ENCODE measurements around the gene GNG12. TPM values are rescaled to one million over a fixed set of nuclear protein-coding genes. Genes with fewer than 3 reads are reported as not detected.

Gene GNG12
- total and polyA plus RNA-seq, 9 of the 15 experiments (the other 6 are each of a cell fraction or from before 2014, with no cell fraction given) = 2.6 to 6.0 (median 4.1) TPM

- TF ChIP-seq RBFOX2 (IDR thresholded peaks at IDR 0.05; ENCODE audit: low read depth, low read length) = peak; percentile 87
- no peak for TF ChIP-seq ZNF184 (CRISPR knock-in tag; IDR thresholded peaks at IDR 0.05)
- TF ChIP-seq ZNF444 (CRISPR knock-in tag; IDR thresholded peaks at IDR 0.05) = no peak
- no peak for TF ChIP-seq RNF2 (IDR thresholded peaks at IDR 0.05)
- no peak for TF ChIP-seq POLR3A (IDR thresholded peaks at IDR 0.05; ENCODE audit: borderline replicate concordance, extremely low read depth, insufficient read depth, insufficient read length)
- no peak for TF ChIP-seq NR2F6 (CRISPR knock-in tag; IDR thresholded peaks at IDR 0.05)
- no peak for TF ChIP-seq ZNF583 (CRISPR knock-in tag; IDR thresholded peaks at IDR 0.05)
- 0 out of 4 replicates have a peak, but pooled peaks of 1 of the 2 experiments have one; percentile 49 for TF ChIP-seq SRF (CRISPR knock-in tag; IDR thresholded peaks at IDR 0.05)
- TF ChIP-seq ASH1L (IDR thresholded peaks at IDR 0.05; ENCODE audit: borderline replicate concordance, low read depth, partially characterized antibody) = no peak
- peak; percentile 37; the same call in 1 of the 2 replicates for TF ChIP-seq NFE2 (IDR thresholded peaks at IDR 0.05; ENCODE audit: low read depth)
- no peak for TF ChIP-seq ZNF655 (CRISPR knock-in tag; IDR thresholded peaks at IDR 0.05)
- no peak for TF ChIP-seq HMG20A (CRISPR knock-in tag; conservative IDR thresholded peaks at IDR 0.05)
- no peak for TF ChIP-seq ZNF699 (CRISPR knock-in tag; IDR thresholded peaks at IDR 0.05; ENCODE audit: insufficient replicate concordance)
- no peak for TF ChIP-seq HDAC8 (tag; IDR thresholded peaks at IDR 0.05)
- no peak for TF ChIP-seq DIDO1 (tag; IDR thresholded peaks at IDR 0.05; ENCODE audit: low read depth)
- no peak for TF ChIP-seq CBX2 (IDR thresholded peaks at IDR 0.05; ENCODE audit: insufficient read depth, low read length, poor library complexity, severe bottlenecking)
- no peak for TF ChIP-seq PHF20 (IDR thresholded peaks at IDR 0.05; ENCODE audit: partially characterized antibody)
- no peak for TF ChIP-seq TAF15 (IDR thresholded peaks at IDR 0.05; ENCODE audit: low read depth, low read length)
- TF ChIP-seq PRDM10 (IDR thresholded peaks at IDR 0.05; ENCODE audit: partially characterized antibody) = no peak
- no peak for TF ChIP-seq ELF1 (tag; IDR thresholded peaks at IDR 0.05)
- TF ChIP-seq ARID3A (IDR thresholded peaks at IDR 0.05; ENCODE audit: borderline replicate concordance, low read depth, low read length) = no peak
- TF ChIP-seq EWSR1 (IDR thresholded peaks at IDR 0.05; ENCODE audit: borderline replicate concordance, low read depth, partially characterized antibody) = no peak
These were observed 147.6 kb downstream of the GNG12 start (continued) for GRCh38 chr1:67685558-67686266.

Measured in K562 (cell line).